H9 (cell line): ENCODE data around the gene NFATC1. TPM values are rescaled to one million over a fixed set of nuclear protein-coding genes. Genes with fewer than 3 reads are reported as not detected.

Experiments
- DNase-seq: peaks from one replicate; pipeline ENCODE4 v3.0.0-alpha.2; 2017
- H2AFZ ChIP-seq: one replicate; pipeline ENCODE4 v1.6.1; 2013; ENCODE audit warnings: mild to moderate bottlenecking, low read length, control low read depth, moderate library complexity
- H2AK5ac ChIP-seq: 2 replicates; pipeline ENCODE4 v1.6.1; 2013; ENCODE audit warnings: low read length, control low read depth, mixed read lengths; ENCODE audit not compliant: insufficient read length
- H2BK120ac ChIP-seq: one replicate; pipeline ENCODE4 v1.6.1; 2013; ENCODE audit warnings: low read depth, mild to moderate bottlenecking, low read length, control low read depth, inconsistent platforms; ENCODE audit not compliant: poor library complexity, severe bottlenecking
- H2BK12ac ChIP-seq: 2 replicates; pipeline ENCODE4 v1.6.1; 2013; ENCODE audit warnings: low read length, control low read depth, mixed read lengths, low read depth; ENCODE audit not compliant: insufficient read length
- H2BK15ac ChIP-seq: 2 replicates; pipeline ENCODE4 v1.6.1; 2013; ENCODE audit warnings: low read depth, low read length, control low read depth
- H2BK20ac ChIP-seq: one replicate; pipeline ENCODE4 v1.6.1; 2013; ENCODE audit warnings: low read depth, mild to moderate bottlenecking, low read length, control low read depth, inconsistent platforms; ENCODE audit not compliant: poor library complexity, severe bottlenecking
- H2BK5ac ChIP-seq: 2 replicates; pipeline ENCODE4 v1.6.1; 2013; ENCODE audit warnings: low read length, control low read depth, mixed read lengths; ENCODE audit not compliant: insufficient read length
- H3K14ac ChIP-seq: 2 replicates; pipeline ENCODE4 v1.6.1; 2013; ENCODE audit warnings: low read length, control low read depth; ENCODE audit not compliant: insufficient read depth
- H3K18ac ChIP-seq: 2 replicates; pipeline ENCODE4 v1.6.1; 2013; ENCODE audit warnings: low read depth, mild to moderate bottlenecking, mixed read lengths, low read length, control low read depth; ENCODE audit not compliant: insufficient read length
- H3K23ac ChIP-seq: 2 replicates; pipeline ENCODE4 v1.6.1; 2013; ENCODE audit warnings: low read length, control low read depth, mixed read lengths, low read depth; ENCODE audit not compliant: insufficient read length
- H3K23me2 ChIP-seq: 2 replicates; pipeline ENCODE4 v1.6.1; 2013; ENCODE audit warnings: low read depth, mild to moderate bottlenecking, mixed read lengths, low read length, control low read depth; ENCODE audit not compliant: insufficient read length, poor library complexity, severe bottlenecking
- H3K27ac ChIP-seq: 2 replicates; pipeline ENCODE4 v1.5.1; 2013; ENCODE audit warnings: low read length, control low read depth, mixed read lengths, low read depth; ENCODE audit not compliant: insufficient read length
- H3K27me3 ChIP-seq: 2 replicates; pipeline ENCODE4 v1.6.1; 2013; ENCODE audit warnings: low read length, control low read depth, inconsistent platforms; ENCODE audit not compliant: insufficient read depth
- H3K4ac ChIP-seq: 2 replicates; pipeline ENCODE4 v1.6.1; 2013; ENCODE audit warnings: low read depth, mild to moderate bottlenecking, control low read depth, inconsistent platforms, low read length, moderate library complexity
- H3K4me1 ChIP-seq: 2 replicates; pipeline ENCODE4 v1.6.1; 2013; ENCODE audit warnings: low read length, control low read depth, inconsistent platforms; ENCODE audit not compliant: insufficient read depth
- H3K4me2 ChIP-seq: 2 replicates; pipeline ENCODE4 v1.6.1; 2013; ENCODE audit warnings: low read length, control low read depth, mixed read lengths; ENCODE audit not compliant: insufficient read length, insufficient read depth
- H3K56ac ChIP-seq: 2 replicates; pipeline ENCODE4 v1.6.1; 2013; ENCODE audit warnings: low read depth, mild to moderate bottlenecking, mixed read lengths, low read length, control low read depth; ENCODE audit not compliant: insufficient read length
- H3K79me1 ChIP-seq: 2 replicates; pipeline ENCODE4 v1.6.1; 2013; ENCODE audit warnings: low read depth, mild to moderate bottlenecking, moderate library complexity, low read length, control low read depth, inconsistent platforms; ENCODE audit not compliant: insufficient read depth, poor library complexity, severe bottlenecking
- H3K79me2 ChIP-seq: 2 replicates; pipeline ENCODE4 v1.6.1; 2013; ENCODE audit warnings: low read length, control low read depth, inconsistent platforms; ENCODE audit not compliant: insufficient read depth
- H3K9ac ChIP-seq: 2 replicates; pipeline ENCODE4 v1.6.1; 2013; ENCODE audit warnings: low read length, control low read depth, mixed read lengths; ENCODE audit not compliant: insufficient read length; ENCODE audit errors: extremely low read depth
- H3K9me3 ChIP-seq: one replicate; pipeline ENCODE4 v1.6.1; 2013; ENCODE audit warnings: low read depth, low read length, inconsistent platforms; ENCODE audit not compliant: control insufficient read depth
- H3T11ph ChIP-seq: one replicate; pipeline ENCODE4 v1.6.1; 2013; ENCODE audit warnings: mild to moderate bottlenecking, low read length, control low read depth, inconsistent platforms
- H4K20me1 ChIP-seq: one replicate; pipeline ENCODE4 v1.6.1; 2013; ENCODE audit not compliant: control insufficient read depth, insufficient read length, insufficient read depth
- H4K5ac ChIP-seq: 2 replicates; pipeline ENCODE4 v1.6.1; 2013; ENCODE audit warnings: low read depth, mild to moderate bottlenecking, mixed read lengths, low read length, control low read depth; ENCODE audit not compliant: insufficient read length
- H4K8ac ChIP-seq: replicated peaks from 2 replicates; pipeline ENCODE4 v1.6.1; 2013; ENCODE audit warnings: low read length, control low read depth, mixed read lengths, low read depth; ENCODE audit not compliant: insufficient read length
- H4K91ac ChIP-seq: 2 replicates; pipeline ENCODE4 v1.6.1; 2013; ENCODE audit warnings: low read depth, mild to moderate bottlenecking, moderate library complexity, mixed read lengths, low read length, control low read depth; ENCODE audit not compliant: insufficient read length
- H3K27ac Mint-ChIP-seq, 3 experiments: 2 replicates in 2 of 3; 3 replicates in 1 of 3; pipeline ENCODE4 v1.8.0; 2020 to 2021; ENCODE audit warnings: mixed read lengths in 3 of 3, mild to moderate bottlenecking in 1 of 3, moderate library complexity in 1 of 3
- H3K27me3 Mint-ChIP-seq: 2 replicates; pipeline ENCODE4 v1.8.0; 2021; ENCODE audit warnings: low read depth, mild to moderate bottlenecking, moderate library complexity, mixed read lengths
- H3K36me3 Mint-ChIP-seq, 3 experiments: 2 replicates in 2 of 3; 3 replicates in 1 of 3; pipeline ENCODE4 v1.8.0; 2020 to 2021; ENCODE audit warnings: low read depth in 3 of 3, mixed read lengths in 3 of 3; ENCODE audit not compliant: insufficient read depth in 1 of 3
- H3K4me1 Mint-ChIP-seq, 2 experiments: 2 replicates each; pipeline ENCODE4 v1.8.0; 2020; ENCODE audit warnings: mixed read lengths in 2 of 2
- H3K4me3 Mint-ChIP-seq, 2 experiments: 2 replicates in 1 of 2; 3 replicates in 1 of 2; pipeline ENCODE4 v1.8.0; 2020 to 2021; ENCODE audit warnings: mild to moderate bottlenecking in 2 of 2, mixed read lengths in 2 of 2, moderate library complexity in 1 of 2
- H3K9me3 Mint-ChIP-seq, 2 experiments: 2 replicates in 1 of 2; 3 replicates in 1 of 2; pipeline ENCODE4 v1.8.0; 2020; ENCODE audit warnings: mild to moderate bottlenecking in 2 of 2, mixed read lengths in 2 of 2, moderate library complexity in 1 of 2
- CTCF ChIP-seq: fragments of 200-600 bp; sonication (generic); conservative IDR thresholded peaks from 3 replicates; pipeline ENCODE4 v1.8.0; 2021; ENCODE audit warnings: antibody characterized with exemption, mild to moderate bottlenecking
- WGBS: extraction: QIAGEN DNeasy Blood & Tissue Kit; methylation state at CpG from one replicate; pipeline ENCODE4 v1.1.7; 2013; ENCODE audit warnings: missing lambda C conversion rate, low lambda C conversion rate, mixed read lengths; ENCODE audit not compliant: insufficient read length; ENCODE audit errors: extremely low coverage; 5-methylcytosine and 5-hydroxymethylcytosine counted together
- total RNA-seq: library from RNA; stranded (reverse); gene quantifications from 2 replicates; pipeline ENCODE4 v1.2.1, GENCODE V29; 2021

The NFATC1 gene
- total RNA-seq, 1 experiment from 2014 or later: 5.5 TPM

- Histone ChIP-seq H3K4me1 (no peaks in the 10 kb centered on the region), H3K4me2 (no peak overlapping the region), H3K27me3 (no peaks in the 10 kb centered on the region), H3K79me2 (no peaks in the 10 kb centered on the region), H4K20me1 (no peaks in the 10 kb centered on the region), H2BK15ac (no peak overlapping the region), H3K4ac (no peak overlapping the region), H2AK5ac (no peak overlapping the region), H2BK5ac (no peak overlapping the region), H3K23me2 (no peaks in the 10 kb centered on the region), H2BK12ac (no peak overlapping the region), H3K56ac (no peak overlapping the region), H4K8ac (no peak overlapping the region), H3T11ph (no peak overlapping the region), H3K23ac (no peak overlapping the region), H3K14ac (no peak overlapping the region; the same call in 1 of the 2 replicates), H2BK120ac (no peak overlapping the region), H2BK20ac (no peak overlapping the region), H3K18ac (no peak overlapping the region), H4K5ac (no peak overlapping the region), H3K27ac (no peak overlapping the region), H3K9me3 (no peaks in the 10 kb centered on the region), H3K79me1 (no peaks in the 10 kb centered on the region), H3K9ac (no peak overlapping the region), H2AFZ (no peak overlapping the region), H4K91ac (no peak overlapping the region)
- no CpG with 5 or more reads among the region's 21 CpGs for WGBS
- peaks cover 14 to 19% of the 10 kb centered on the region in 2 experiments; a peak in 4 of 5 replicates for H3K9me3 Mint-ChIP-seq
- DNase-seq: peak; percentile 15
- 0 out of 7 replicates have a peak, but pooled peaks cover 0 to 1% (median 0%) of the 10 kb centered on the region in 3 experiments for H3K36me3 Mint-ChIP-seq
- H3K4me1 Mint-ChIP-seq: no peaks in the 10 kb centered on the region
- H3K27me3 Mint-ChIP-seq: peaks cover 12% of the 10 kb centered on the region
- TF ChIP-seq CTCF: no peak
- no peak overlapping the region for H3K27ac Mint-ChIP-seq
- no peak overlapping the region for H3K4me3 Mint-ChIP-seq
Observed at GRCh38 chr18:79543861-79544385, 148.2 kb downstream of the NFATC1 start.
